Measurements from ENCODE around the gene RBP3.

Gene RBP3

GRCh38 chr10:47318706-47319105 lies 29.5 kb upstream of the RBP3 start:
- DNase-seq (ENCODE audit: insufficient read length, low spot score) (no peak), FAIRE-seq (no peak)
- no peak for TF ChIP-seq CTCF (IDR thresholded peaks at IDR 0.05; ENCODE audit: insufficient read depth, missing control alignments)

- no peak for FAIRE-seq
These were observed 28.4 kb upstream of the RBP3 start for GRCh38 chr10:47319784-47320183.

GRCh38 chr10:47320812-47321211 lies 27.4 kb upstream of the RBP3 start:
- no peak for TF ChIP-seq CTCF (IDR thresholded peaks at IDR 0.05; ENCODE audit: insufficient read depth, missing control alignments)
- no peak for FAIRE-seq
- DNase-seq (ENCODE audit: insufficient read length, low spot score): no peak

More at GRCh38 chr10:47319784-47320183, 28.4 kb upstream of the RBP3 start:
- no peak for TF ChIP-seq CTCF (IDR thresholded peaks at IDR 0.05; ENCODE audit: insufficient read depth, missing control alignments)
- DNase-seq (ENCODE audit: insufficient read length, low spot score): no peak

GRCh38 chr10:47321521-47322195 lies 26.5 kb upstream of the RBP3 start:
- TF ChIP-seq CTCF (IDR thresholded peaks at IDR 0.05; ENCODE audit: insufficient read depth, missing control alignments): no peak
- no peak for FAIRE-seq
- DNase-seq (ENCODE audit: insufficient read length, low spot score): no peak

- no peak for TF ChIP-seq CTCF (IDR thresholded peaks at IDR 0.05; ENCODE audit: insufficient read depth, missing control alignments)
- FAIRE-seq (no peak), DNase-seq (ENCODE audit: insufficient read length, low spot score) (no peak)
These were observed 25.7 kb upstream of the RBP3 start, which contains the start of gene GDF2 for GRCh38 chr10:47322300-47323061. GDF2 (plus strand) TSS chr10:47322454; CDS start chr10:47322669, 215 bp downstream.

GRCh38 chr10:47323087-47323486 lies 25.1 kb upstream of the RBP3 start:
- TF ChIP-seq CTCF (IDR thresholded peaks at IDR 0.05; ENCODE audit: insufficient read depth, missing control alignments): no peak
- FAIRE-seq (no peak), DNase-seq (ENCODE audit: insufficient read length, low spot score) (no peak)
